Activated CD4-positive, alpha-beta T cell treated with anti-CD3 and anti-CD28 coated beads for 1 hour (primary cell): ENCODE measurements around the gene TRAPPC11.
"Not testable (repeated sequence)": the region's sequence is repeated elsewhere in the genome, so short reads cannot be mapped to it uniquely, and the experiment has no call there.

ENCODE experiments used
- DNase-seq: peaks from one replicate; pipeline ENCODE4 v3.0.0-alpha.2; 2020

The TRAPPC11 gene

DNA sequence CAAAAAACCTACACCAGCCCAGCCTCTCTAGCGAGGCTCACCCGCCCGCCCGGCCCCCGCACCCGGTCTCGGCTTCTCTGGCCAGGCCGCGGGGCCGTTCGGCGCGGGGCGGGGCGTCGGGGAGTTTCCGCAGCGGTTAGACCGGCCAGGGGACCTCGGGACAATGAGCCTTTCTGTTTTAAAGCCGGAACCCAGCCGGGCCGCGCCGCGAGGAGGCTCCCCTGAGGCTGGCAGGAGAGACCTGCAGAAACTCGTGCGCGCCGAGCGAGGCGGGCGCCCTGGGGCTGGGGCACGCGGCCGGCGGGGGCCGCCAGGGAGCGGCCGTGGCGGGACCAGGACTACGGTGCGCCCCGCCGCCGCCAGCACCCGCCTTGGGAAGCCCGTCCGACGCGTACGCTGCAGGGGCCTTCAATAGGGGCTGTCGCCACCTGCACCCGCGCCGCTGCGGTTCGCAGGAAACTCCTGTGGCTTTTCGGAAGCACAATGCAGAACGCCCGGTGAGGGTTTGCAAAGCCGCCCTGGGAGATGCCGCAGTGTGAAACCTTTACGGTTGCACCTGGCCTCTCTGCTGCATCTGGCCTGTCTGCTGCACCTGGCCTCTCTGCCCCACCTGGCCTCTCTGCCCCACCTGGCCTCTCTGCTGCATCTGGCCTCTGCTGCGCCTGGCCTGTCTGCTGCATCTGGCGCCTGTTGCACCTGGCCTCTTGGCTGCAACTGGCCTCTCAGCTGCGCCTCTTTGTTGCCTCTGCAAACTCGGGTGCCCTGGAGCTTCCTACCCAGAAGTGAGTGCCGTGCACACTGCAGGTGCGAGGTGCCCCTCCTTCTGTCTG lies 63.9 kb downstream of the TRAPPC11 start:
- peak; percentile 18 for DNase-seq

DNA sequence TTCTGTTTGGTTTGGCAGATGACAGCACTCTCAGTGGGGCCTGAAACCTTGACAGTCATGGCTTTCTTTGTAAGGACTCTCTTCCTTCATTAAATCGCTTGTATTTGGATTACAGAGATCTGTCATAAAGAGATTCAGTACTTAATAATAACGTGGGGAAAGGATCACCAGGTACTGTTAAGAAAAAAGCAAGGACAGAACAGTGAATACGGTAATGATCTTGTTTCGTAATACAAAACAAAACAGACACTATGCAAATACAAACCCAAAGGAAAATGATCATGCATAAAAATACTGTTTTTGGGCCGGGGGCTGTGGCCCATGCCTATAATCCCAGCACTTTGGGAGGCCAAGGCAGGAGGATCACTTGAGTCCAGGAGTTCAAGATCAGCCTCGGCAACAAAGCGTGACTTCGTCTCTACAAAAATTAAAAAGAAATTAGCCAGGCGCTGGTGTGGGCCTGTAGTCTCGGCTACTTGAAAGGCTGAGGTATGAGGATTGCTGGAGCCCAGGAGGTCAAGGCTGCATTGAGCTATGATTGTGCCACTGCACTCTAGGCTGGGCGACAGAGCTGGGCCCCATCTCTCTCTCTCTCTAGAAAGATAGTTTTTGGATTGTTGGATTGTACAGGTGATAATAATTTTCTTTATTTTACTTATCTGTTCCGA lies 64.6 kb downstream of the TRAPPC11 start:
- no peak for DNase-seq

DNA sequence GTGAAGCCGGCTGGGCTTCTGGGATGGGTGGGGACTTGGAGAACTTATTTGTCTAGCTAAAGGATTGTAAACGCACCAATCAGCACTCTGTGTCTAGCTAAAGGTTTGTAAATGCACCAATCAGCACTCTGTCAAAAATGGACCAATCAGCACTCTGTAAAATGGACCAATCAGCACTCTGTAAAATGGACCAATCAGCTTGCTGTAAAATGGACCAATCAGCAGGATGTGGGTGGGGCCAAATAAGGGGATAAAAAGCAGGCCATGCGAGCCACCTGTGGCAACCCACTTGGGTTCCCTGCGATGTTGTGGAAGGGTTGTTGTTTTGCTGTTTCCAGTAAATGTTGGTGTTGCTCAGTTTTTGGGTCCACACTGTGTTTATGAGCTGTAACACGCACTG lies 66.5 kb downstream of the TRAPPC11 start:
- DNase-seq: not testable (repeated sequence)

DNA sequence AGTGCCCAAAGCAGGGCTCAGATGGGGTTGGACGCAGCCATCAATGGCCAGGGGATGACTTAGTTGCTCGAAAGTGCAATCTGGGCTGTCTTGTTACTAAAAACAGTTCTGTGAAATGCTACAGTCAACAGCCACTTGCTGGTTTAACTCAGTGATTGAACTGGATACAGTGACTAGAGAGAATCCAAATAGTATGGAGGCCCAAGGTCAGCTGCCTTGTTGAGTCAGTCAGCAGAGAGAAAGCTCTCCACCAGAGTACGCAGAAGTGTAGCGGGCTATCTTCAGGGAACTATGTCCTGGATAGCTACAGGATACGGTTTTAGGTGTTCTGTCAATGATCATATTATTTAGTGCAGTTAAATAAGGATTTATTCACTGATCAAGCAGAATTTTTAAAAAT lies 68.4 kb downstream of the TRAPPC11 start:
- no peak for DNase-seq

DNA sequence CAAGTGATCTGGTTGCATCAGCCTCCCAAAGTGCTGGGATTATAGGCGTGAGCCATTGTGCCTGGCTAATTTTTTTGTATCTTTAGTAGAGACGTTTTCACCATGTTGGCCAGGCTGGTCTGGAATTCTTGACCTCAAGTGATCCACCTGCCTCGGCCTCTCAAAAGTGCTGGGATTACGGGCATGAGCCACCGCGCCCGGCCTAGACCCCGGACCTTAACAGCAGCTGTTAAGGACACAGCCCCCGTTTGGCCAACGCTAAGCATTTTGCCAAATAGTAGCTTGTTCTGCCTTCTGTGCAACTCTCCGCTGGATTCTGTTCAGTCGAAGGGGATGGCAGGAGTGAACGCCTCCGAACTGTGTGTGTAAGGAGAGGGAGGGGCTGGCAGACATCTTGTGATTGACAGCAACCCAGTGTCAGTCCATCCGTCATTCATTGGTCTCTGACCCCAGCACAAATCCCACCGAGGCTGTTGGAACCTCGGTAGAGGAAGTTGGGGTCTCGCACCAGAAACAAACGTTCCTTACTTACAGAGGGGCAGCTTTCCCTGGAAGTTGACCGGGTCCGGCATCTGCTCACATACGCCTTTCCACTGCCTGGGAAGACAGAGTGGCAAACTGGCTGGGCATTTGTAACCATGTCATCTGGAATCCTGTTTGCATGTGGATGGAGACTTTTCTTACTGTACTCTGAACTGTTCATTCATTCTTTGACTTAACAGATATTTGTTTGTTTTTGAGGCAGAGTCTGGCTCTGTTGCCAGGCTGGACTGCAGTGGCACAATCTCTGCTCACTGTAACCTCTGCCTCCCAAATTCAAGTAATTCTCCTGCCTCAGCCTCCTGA lies 69.4 kb downstream of the TRAPPC11 start:
- DNase-seq: no peak

DNA sequence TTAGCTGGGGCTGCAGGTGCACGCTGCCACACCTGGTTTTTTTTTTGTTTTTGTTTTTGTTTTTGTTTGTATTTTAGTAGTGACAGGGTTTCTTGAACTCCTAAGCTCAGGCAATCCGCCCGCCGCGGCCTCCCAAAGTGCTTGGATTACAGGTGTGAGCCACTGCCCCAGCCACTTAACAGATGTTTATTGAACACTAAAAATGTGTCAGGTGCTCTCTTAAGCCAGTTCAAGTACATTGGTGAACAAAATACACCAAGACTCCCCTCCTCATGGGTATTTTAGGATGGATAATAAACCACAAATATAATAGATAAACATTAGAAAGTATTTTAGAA lies 69.9 kb downstream of the TRAPPC11 start:
- no peak for DNase-seq

DNA sequence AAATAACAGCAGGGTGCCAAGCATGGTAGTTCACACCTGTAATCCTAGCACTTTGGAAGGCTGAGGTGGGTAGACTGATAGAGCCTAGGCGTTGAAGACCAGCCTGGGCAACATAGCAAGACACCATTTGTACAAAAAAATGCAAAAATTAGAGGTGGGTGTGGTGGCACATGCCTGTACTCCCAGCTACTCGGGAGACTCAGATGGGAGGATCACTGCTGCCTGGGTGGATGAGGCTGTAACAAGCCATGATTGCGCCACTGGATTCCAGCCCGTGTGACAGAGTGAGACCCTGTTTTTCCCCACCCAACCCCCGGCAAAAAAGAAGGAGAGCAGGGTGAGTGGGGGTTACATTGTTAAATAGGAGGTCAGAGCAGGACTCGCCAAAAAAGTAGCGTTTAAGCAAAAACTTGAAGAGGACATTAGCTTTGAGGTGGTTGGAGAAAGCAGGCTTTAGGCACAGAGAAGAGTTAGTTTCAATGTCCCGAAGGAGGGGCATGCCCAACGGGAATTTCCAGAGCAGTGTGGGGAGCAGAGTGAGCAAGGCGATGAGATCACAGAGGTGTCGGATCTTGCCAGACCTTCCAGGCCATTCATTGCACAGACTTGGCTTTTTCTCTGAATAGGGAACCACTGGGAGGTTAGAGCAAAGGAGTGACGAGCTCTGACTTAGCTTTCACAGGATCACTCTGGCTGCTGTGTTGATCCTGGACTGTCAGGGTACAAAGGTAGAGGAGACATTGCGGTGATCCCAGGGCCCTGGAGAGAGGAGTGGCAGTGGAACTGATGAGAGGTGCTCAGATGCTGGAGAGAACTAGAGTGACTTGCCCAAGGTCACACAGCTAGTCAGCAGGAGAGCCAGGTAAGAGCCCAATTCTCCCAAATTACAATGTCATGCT lies 70.6 kb downstream of the TRAPPC11 start:
- no peak for DNase-seq

DNA sequence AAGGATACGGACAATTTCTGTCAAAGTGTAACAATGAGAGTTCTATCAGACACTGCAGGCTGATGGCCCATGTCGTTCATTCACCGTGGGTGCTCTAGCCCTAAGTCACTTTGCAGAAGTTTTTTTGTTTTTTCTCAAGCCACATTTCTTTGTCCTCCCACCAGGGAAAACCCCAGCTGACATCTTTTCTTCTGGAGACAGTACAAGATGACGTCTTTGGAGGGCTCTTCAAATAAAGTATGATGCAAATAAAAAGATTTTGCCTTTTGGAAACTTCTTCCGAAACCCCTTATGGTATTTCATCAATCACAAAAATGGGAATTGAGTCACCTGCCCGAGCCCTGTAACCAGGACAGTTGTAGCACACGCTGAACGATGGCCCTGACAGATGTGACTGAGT lies 73.2 kb downstream of the TRAPPC11 start:
- DNase-seq: no peak

DNA sequence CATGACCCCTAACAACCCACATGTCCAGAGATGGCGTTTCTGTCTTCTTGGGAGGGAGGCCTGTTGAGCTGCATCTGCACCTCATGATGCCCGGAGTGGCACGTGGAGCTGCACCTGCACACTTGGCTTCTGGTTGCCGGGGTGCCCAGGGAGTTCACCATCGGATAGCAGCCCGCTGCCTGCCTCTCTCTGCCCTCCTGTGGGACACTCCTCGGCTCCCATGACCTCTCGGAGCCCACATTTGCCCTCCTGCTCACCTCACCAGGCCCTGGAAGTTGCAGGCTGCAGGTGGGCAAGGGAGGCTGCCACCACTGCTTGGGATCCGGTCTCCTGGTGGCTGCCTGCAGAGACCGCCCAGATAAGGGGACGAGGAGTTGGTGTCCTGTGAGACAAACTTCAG lies 74.1 kb downstream of the TRAPPC11 start:
- DNase-seq: no peak

DNA sequence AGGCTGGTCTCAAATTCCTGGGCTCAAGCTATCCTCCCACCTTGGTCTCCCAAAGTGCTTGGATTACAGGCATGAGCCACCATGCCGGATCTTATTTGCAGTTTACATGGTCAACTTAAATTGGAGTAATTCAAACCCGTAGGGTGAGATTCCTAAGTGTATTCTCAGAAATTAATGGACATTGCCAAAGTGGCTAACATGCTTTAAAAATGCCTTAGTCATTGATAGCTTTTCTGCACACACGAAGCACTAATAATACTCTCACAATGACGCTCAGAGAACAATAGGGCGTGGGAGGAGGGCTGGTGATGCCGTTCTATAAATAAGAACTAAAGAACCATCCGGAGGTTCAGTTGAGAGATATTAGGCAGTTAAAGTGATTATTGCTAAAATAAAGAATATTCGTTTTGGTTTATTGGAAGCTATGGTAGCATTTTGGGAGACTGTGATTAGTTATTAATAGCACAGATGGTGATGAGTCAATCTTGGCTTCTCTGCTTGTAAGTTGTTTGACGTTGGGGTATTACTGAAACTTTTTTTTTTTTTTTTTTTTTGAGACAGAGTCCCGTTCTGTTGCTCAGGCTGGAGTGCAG lies 79.1 kb downstream of the TRAPPC11 start:
- DNase-seq: no peak

DNA sequence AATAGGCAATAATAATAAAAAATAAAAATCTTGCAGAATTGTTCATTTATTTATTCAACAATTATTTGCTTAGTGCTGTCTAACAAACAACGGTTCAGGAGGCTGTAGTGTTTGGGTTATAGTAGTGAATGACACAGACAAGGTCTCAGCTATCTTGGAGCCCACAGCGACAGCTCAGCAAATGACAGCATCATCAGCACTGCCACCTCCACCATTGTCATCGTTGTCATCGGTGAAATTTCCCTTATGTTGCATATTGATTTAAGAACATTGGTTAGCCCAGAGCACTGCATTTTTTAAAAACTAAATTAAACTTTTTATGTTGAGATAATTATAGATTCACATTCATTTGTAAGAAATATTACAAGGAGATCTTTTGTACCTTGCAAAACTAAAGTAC lies 79.9 kb downstream of the TRAPPC11 start:
- DNase-seq: no peak

DNA sequence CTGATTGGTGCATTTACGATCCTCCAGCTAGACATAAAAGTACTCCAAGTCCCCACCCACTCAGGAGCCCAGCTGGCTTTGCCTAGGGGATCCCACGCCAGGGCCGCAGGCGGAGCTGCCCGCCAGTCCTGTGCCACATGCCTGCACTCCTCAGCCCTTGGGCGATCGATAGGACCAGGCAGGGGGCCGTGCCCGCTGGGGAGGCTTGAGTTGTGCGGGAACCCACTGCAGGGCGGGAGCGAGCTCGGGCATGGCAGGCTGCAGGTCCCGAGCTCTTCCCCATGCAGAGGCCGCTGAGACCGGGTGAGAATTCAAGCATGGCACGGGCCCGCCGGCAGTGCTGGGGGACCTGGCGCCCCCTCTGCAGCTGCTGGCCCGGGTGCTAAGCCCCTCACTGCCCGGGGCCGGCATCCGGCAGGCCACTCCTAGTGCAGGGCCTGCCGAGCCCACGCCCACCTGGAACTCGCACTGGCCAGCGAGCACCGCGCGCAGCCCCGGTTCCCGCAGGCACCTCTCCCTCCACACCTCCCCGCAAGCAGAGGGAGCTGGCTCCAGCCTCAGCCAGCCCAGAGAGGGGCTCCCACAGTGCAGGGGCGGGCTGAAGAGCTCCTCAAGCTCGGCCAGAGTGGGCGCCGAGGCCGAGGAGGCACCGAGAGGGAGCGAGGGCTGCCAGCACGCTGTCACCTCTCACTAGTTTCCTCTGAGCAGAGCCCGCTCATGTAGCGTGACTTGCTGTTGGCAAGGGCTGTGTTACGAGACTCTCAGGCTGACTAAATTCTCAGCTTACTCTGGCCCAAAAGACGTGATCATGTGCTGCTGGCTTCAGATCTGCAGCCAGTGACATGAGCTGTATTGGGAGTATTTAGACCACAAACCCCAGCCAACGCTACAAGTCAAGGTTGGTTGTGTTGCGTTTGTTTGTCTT lies 87.5 kb downstream of the TRAPPC11 start:
- no peak for DNase-seq

DNA sequence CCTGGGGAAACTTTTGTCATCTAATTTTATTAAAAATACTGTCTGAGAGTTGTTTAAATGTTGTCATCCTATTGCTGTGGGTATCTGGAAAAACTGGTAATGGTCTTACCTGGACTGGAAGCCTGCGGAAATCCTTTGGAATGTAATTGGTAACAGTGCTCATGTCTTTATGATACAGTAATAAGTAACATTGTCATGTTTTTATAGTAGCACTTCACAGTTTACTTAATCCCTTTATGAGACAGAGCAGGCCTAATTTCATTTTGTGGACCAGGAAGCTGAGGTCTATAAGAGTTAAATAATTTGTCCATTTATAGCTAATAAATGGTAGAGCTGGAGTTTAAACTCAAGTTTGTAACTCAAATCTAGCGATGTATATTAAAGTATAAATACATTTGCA lies 88.3 kb downstream of the TRAPPC11 start:
- no peak for DNase-seq

DNA sequence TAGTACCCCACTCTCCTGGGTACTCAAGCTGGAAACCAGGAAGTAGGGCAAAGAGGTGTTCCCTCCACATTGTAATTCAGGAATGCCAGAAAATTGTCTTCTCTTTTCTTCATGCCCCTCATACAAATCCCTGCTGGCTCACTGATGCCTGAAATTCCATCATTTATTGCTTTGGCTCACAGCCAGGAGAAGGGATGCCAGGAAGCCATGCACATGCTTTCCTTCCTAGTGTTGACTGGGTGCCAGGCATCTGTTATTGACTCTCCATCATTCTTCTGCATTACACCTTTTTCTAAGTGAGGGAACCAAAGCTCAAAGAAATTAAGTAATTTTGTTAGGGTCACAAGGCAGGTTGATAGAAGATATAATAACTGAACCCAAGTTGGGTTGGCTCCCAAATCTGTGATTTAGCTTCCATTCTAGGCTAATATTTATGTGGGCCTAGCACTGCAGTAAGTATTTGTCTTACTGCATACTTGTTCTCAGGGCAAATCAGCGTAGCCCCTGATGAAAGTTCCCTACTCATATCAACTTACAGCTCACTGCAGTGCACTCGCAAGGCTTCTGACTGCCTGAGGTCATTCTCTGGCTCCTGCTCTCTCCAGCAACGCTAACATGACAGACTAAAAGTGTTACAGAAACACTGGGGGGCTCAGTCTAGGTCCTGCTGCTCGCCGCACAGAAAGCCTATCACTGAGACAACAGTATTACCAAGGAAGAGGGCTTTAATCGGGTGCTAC lies 89.0 kb downstream of the TRAPPC11 start:
- no peak for DNase-seq

DNA sequence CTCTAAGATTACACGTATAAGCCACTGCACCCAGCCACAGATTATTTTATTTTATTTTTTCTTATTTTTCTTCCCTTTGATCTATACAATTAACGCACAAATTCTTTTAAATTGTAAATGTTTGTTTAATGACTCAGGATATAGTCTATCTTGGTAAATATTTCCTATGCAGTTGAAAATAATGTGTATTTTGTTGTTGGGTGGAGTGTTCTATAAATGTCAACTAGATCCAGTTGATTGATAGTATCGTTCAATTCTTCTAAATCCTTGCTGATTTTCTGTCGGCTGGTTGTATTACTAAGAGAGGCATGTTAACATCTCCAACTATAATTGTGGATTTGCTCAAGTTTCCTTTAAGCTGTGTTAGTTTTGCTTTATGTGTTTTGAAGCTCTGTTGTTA lies 92.0 kb downstream of the TRAPPC11 start:
- no peak for DNase-seq

DNA sequence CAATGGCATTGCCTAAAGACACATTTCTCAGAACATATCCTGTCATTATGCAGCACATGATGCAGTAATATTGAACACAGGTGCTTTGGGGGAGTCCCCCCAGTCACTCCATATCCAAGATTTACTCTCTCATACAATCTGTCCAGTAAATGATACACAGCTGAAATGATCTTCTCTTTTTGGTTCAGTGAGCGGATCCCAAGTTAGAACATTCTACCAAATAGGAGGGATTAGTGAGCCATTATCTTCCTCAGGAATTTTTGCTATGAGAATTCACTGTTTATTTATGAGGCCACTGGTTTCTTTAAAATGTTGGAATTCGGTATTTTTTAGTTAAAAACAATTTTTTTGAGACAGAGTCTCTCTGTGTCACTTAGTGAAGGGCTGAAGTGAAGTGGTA lies 96.5 kb downstream of the TRAPPC11 start:
- no peak for DNase-seq

DNA sequence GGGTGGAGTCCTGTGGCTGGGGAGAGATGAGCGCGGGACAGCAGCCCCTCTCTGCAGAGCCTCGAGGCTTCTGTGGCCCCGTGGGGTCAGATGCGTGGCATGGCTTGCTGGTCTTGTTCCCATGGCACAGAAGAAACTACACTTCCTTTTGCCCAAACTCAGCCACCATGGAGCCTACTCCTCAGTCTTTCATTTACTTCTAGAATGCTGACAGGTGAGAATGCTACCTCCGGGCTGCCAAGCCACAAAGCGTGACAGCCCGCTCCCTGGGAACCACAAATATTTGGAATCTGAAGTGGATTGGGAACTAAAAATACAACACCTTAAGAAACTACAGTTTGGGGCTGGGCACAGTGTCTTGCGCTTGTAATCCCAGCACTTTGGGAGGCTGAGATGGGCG lies 98.0 kb downstream of the TRAPPC11 start:
- no peak for DNase-seq

DNA sequence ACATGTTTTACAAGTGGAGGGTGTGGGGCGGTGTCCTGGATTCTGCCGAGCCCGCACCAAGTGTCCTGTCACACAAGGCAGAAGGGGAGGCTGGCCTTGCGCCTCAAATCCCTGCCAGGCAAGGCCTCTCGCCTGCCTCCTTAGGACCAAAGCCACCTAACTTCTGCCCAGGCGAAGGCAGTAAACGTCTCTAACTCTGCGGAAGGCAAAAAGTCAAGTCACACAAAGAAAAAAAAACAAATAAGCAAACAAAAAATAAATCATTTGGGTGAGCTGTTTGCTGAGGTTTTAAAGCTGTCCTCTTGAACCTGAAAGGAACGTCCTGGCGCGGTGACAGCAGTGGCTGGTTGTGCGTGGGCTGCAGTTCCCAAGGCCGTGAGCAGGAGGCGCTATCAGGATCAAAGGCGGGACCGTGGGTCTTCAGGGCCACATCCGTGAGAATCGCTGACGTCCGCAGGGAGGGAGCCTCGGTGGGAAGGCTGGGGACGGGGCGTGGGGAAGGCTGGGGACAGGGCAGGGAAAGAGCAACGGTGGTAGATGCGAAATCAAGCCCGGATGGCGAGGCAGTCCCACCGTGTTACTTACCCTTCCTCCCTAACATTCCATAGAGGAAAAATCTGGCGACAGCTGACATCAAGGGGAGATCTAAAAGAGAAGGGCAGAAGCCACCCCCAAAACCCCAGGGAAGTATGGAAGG lies 99.1 kb downstream of the TRAPPC11 start:
- no peak for DNase-seq

DNA sequence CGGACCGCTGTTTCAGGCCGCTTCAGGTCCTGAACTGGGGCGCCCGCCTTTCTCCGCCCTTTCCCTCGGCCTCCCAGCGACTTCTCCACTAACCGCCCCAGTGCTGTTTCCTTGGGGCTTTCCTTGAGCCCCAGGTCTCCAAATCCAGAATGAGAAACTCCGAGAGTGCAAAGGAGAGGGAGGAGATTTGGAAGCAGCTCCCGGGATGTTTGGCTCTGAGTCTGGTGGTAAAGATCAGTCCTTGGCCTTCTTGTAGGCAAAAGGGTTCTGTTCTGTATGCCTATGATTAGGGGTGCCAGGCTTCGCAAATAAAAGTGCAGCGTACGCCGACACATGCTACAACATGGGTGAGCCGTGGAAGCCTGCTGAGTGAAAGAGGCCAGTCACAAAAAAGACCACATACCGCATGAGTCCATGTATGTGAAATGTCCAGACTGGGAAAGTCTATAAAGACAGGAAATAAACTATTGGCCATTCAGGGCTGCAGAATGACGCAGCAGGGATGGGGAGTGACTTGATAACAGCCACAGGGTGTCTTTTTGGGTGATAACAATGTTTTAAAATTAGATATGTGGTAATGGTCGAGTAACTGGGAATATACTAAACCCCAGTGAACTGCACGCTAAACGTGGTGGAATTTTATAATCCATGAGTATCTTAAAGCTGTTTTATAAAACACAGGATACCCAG lies 99.8 kb downstream of the TRAPPC11 start:
- DNase-seq: no peak
